Activated naive CD4-positive, alpha-beta T cell (primary cell): ENCODE results near the gene BHMT.
"Not testable (repeated sequence)": the region's sequence is repeated elsewhere in the genome, so short reads cannot be mapped to it uniquely, and the experiment has no call there.

Experiments
- DNase-seq, 4 experiments: peaks; one replicate each; lab custom pipeline; 2025; lab: John Stamatoyannopoulos, UW

The BHMT gene

GRCh38 chr5:79172269-79172668 lies 60.7 kb downstream of the BHMT start:
- DNase-seq = no peak

GRCh38 chr5:79173626-79174025 lies 62.0 kb downstream of the BHMT start:
- DNase-seq = no peak

- not testable (repeated sequence) for DNase-seq
These were observed 68.8 kb downstream of the BHMT start for GRCh38 chr5:79180449-79180848.

GRCh38 chr5:79181419-79182022 lies 69.9 kb downstream of the BHMT start:
- DNase-seq = no peak
